ENCODE data around the gene INAFM2.

INAFM2 gene

DNA sequence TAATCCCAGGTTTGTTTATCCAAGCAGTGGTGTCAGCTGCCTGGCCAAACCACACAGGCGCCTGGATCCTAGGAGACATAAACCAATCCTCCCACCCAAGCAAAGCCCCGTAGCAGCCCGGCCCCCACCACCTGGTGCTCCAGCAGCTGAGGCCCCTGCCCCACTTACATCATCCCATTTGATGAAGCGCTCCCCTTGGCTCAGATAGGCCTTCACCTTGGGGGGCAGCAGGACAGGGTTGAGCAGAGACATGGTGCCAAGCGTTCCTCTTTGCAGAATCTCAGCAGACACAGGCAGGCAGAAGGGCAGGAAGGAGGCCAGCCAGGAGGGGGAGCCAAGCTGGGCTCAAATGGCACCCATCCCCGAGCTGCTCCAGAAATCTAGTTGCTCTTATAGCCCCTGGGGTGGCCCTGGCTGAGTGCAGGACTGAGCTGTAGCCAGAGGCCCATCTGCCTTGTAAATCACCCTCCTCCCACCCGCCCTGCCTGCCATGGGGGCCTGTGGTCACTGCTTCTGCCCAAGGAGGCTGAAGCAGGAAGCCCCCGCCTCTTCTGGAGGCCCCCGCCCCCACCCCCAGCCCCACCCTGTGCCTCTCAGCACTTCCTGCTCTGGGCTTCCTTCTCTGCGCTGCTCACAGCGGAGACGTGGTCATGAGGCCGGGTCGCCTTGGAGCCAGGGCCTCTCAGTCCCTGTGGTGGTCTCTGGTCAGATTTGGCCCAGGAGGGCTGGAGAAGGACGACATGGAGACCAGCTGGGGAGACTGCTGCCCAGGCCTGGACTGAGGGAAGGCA is 15.9 kb upstream of the INAFM2 start, which contains the start of gene PLCB2:
Gene PLCB2 (minus strand): TSS at position 515 of the 791 bp plus-strand sequence. CDS start 263 bp downstream, at position 252.
- no peak for DNase-seq

DNA sequence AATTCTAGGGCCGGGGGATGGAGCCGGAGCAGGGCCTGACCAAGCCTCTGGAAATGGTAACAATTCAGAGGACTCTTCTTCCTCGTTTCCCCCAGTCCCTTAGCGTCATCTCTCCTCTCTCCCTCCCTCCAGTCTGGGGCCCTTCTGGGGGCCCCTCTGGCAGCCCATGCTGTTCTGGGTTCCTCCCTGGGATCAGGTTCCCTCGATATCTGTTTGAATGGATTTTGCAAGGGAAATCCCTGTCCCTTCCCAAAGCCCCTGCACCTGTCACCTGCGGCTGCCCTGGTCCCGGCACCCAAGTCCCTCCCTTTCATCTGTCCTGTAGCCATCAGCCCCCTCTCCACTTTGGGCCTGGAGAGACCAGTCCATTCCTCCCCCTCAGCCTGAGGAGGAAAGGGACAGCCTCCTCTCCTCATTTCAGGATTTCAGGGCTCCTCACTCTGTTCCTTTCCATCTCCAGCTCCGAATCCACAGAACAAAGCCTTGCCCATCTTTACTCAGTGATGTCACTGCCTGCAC is 14.1 kb upstream of the INAFM2 start:
- DNase-seq: no peak

DNA sequence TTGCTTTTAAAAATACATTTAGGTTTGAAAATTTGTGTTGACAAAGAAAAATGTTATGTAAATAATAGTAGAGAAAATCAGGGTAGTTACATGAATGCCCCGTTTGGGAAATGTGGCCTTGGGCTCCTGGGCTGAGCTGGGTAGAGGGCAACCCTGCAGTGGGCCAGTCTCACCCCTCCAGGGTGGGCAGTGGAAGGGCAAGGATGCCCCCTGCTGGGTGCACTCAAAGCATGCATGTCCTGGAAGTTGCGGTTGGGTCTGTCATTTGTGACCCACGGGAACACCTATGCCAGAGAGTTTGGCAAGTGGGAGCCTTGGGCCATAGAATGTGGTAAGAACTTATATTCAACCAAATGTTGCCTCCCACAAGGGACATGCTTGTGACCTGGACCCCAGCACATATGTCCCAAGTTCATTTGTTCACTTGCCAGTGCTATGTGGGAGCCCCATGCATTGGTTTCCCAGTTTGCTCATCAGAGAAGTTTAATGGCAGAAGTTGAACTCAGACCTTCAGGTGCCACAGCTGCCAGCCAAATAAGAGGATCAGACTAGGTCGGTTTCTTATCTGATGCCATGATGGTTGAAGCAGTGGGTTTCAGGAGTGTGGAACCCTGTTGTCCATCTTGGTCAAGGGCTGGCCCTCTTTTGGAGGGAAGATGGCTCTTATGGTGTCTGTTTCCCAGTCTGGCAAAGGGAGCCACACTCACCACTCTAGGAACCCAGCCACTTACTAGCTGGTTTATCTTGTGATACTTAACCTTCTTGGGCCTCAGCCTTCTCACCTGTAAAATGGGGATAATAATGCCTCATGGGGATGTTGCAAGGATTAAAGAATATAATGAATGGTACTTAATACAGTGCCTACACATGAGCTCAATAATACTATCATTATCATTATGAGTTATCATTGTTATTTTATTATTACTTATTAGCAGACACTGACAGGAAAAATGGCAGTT is 13.2 kb upstream of the INAFM2 start:
- DNase-seq: no peak

DNA sequence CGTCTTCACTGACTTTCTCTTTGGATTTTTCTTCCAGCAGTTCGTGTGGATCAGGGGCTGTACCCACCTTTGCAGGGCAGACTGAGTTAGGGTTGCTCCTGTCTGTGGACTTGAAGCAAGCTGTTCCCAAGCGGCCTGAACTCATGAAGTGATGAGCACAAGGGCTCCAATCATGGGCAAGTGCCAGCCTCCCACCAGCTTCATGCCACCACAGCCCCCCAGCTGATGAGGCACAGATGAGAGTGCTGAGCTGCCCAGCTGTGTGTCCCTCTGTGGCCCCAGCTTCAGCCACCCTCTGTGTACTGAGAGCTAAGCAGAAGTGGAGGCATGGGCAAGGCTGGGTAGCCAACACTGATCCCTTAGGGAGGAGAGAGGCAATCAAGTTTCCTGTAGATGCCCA is 12.5 kb upstream of the INAFM2 start:
- DNase-seq: no peak

DNA sequence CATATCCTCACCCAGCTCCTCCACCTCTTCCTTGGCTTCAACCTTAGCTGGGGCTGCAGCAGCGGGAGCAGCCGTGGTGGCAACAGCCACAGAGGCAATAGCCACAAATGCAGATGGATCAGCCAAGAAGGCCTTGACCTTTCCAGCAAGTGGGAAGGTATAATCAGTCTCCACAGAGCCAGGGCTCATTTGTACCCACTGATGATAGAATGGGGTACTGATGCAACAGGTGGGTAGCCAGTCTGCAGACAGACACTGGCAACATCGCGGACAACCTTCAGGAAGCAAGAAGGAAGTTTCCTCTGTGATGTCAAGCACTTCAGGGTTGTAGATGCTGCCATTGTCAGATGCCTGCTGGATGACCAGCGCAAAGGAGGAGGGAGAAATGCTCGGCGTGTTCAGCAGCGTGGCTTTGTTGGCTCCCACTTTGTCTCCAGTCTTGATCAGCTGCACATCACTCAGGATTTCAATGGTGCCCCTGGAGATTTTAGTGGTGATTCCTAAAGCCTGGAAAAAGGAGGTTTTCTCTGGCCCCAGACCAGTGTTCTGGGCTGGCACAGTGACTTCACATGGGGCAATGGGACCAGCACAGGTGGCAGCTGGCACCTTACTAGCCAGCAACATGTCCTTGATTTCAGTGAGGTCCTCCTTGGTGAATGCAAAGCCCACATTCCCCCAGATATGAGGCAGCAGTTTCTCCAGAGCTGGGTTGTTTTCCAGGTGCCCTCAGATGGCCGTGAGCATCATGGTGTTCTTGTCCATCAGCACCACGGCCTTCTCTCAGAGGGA is 10.9 kb upstream of the INAFM2 start:
- DNase-seq: no peak

DNA sequence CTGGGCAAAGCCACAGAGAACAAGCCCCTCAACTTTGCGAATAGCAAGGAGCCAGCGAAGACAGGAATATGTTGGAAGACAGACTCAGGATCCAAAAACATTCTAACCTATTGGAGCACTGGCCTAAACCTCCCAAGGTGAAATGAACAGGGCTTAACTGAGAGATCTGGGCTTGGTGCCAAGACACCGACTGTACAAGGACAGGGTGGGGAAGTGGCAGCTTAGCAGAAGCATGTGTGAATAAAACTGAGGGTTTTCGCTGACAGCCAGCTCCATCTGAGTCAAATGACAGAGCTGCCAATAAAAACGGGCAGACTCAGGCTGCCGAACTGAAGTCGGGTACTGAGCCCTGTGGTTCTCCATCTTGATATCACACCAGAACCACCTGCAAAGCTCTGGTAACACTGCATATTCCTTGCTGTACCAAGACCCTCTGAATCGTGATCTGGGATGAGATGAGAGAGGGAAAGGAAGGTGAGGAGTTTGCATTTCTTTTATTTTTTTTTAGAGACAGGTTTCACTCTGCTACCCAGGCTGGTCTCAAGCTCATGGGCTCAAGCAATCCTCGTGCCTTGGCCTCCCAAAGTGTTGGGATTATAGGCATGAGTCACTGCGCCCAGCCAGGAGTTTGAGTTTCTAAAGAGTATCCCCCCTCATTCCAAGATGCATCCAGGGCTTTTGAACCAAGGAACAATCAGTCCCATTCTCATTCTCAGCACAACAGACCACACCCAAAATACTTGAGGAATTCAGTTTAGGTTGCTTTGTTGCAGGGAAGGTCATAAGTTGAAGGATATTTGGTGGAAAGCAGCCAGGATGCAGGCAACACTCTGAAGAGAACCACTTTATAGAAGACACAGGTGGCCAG is 9.7 kb upstream of the INAFM2 start:
- no peak for DNase-seq

DNA sequence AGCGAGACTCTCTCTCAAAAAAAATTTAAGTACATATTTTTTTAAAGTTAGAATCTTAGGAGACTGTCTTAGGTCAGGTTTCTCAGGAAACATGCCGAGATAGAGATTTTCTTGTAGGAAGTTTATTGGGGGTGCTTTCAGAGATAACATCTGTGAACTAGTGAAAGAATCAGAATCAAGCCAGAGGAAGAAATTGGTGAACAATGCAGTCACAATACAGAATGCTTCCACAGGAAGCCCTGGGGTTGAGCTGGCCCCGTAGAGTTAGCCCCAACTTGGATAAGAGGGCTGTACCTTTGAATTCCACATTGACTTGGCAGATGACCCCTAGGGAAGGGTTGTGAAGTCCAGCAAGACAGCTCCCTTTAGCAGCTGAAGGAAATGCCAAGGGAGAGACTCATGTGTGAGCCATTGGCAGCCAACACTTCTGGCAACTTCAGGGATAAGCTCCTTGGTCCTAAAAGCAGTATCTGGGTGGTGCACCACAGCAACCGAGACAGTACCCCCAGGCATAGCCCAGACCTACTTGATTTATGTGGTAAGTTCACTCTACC is 8.7 kb upstream of the INAFM2 start:
- DNase-seq: no peak

DNA sequence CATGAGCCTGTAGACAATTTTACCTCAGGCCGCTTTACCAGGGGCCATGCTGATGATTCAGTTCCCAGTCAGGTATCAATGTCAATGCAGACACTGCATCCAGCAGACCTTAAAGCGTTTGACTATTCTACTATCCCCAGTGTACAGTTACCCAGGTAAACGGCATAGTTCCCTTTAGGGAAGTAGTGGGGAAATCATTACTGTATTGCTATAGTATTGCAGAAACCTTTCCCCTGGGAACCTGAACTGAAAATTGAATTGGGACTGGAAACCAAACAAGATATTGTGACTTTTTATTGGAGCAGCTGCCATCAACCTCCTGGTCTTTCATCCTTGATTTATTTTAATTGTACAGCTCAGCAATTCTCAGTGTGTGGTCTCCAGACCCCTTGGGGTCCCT is 6.6 kb upstream of the INAFM2 start:
- DNase-seq: no peak

DNA sequence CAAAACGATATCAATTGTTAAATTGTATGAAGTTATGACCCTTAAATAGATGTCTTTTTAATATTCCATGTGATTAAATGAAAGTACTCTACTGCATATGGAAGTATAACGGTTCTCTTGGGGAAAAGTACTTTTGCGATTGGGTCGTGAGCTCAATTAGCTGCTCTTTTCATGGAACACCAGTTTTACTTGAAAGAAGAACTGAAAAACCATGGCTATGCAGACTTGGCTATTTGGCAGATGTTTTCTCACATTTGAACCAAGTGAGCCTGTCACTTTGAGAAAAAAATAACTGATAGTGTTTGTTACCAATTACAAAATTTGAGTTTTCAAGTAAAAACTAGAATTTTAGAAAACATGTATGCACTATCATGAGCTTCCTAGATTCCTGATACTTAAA is 5.9 kb upstream of the INAFM2 start:
- no peak for DNase-seq

DNA sequence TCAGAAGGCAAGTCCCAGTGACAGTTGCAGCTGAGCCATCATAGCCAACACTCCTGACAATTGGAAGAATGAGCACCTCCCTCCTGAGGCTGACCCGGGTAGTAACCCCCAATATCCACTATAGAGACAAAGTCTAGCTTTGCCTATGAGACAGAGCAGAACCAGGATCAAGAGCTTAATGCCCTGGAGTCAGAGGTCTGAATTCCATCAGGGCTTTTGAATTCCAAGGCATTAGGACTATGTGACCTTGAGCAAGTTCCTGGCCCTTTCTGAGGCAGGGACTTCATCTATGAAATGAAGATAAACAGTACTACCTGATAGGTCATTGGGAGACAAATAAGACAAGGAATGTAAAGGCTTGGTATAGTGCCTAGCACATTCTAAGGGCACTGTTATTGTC is 3.1 kb upstream of the INAFM2 start:
- DNase-seq: no peak

DNA sequence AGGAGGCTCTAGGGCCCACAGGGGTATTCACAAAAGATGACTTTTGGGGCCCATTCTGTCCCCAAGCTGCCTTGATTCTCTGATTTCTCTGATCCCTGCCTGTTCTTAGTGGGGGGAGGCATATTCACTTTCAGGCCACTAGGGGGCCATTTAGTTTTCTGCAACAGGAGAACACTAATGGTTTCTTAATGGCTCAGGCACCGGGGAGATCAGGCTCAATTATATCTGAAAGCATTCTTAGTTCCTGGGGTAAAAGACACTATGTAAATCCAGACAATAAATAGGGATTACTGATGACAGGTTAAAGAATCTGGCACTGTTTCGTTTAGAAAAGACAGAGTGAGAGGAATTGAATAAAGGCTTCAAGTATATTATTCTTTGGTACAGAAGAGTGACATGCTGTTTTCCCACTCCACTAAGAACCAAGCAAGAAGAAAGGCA is 2.5 kb upstream of the INAFM2 start:
- no peak for DNase-seq

DNA sequence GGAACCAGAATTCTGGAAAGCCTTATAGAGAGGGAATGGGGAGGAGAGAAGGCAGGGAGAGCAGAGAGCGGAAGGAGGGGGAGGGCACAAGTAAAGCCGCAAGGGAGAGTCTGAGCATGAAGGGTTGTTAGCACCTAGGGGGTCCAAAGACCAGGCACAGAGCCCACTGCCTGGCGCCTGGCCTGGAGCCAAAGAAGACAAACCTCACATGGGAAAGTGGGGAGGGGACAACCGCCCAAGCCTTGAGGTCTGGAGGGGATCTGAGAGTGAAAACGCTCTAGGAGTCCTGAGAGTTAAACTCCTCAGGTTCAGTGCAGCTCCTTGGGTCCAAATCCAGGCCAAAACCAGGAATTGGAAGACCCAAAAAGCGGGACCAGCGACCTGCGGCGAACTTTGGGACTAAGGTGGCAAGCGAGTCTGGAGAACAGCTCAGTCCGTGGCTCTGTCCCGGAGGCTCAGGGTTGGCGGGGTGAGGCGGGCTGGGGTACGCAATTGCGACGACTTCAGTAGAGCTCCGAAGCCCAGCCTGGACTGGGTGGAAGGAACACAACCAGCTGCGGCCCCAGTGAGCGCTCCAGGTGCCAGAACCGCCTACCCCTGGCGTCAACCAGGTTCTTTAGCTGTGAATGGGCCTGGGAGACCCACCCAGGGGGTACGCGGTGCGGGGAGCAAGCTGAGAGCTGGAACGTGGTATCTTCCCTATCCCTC is 807 bp upstream of the INAFM2 start:
- no peak for DNase-seq

DNA sequence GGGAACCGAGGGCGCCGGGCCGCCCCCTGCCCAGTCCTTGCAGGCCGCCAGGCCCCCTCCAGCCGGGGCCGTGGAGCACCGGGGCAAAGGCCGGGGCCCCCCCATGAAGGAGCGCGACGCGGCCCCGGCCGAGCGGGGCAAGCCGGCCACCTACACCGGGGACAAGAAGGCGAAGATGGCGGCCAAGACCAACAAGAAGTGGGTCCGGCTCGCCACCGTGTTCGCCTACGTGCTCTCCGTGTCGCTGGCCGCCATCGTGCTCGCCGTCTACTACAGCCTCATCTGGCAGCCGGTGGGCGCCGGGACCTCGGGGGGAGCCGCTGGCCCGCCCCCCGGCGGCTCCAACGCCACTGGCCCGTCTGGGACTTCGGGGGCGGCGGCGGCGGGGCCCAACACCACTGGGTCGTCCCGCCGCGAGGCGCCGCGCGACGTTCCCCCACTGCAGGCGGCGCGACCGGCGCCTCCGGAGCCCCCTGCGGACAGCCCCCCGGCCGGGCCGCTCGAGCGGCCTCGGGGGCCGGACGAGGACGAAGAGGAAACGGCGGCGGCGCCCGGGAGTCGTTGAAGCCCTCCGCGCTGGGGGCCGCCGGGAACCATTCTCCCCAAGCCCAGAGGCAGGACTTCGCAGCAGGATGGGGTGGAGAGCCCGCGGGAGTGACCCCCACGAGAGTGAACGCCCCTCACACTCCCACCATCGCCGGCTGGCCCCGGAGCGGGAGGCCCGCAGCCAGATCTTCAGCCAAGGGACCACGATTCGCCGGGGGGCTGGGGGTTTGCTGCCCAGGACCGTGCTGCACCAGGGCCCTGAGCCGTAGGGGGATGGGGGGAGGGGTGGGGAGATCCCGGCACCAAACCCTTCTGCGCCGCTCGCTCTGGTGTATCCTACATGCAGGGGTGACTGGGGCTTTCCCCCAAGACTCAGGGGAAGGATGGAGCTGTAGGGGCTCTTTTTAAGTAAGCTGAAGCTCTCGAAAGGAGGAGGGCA is 753 bp downstream of the INAFM2 start:
- DNase-seq: no peak

DNA sequence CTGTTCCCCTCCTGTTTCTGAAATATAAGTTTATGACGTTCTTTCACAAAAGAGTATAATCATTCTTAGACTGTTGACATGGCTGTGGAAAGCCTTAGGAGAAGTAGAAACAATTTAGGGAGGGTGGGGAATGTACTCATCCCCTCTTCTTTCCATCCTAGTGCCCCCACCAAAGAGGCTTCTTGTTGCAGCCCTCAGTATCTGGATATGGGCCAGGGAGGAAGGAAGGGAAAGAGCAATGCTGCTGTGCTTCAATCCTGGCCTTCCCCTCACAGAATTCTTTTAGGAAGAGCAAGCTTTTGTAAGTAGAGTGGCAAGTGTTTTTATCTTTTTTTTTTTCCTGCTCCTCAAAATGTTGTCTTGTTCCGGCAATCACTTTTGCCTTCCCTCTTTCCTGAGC is 1.7 kb downstream of the INAFM2 start:
- DNase-seq: no peak

DNA sequence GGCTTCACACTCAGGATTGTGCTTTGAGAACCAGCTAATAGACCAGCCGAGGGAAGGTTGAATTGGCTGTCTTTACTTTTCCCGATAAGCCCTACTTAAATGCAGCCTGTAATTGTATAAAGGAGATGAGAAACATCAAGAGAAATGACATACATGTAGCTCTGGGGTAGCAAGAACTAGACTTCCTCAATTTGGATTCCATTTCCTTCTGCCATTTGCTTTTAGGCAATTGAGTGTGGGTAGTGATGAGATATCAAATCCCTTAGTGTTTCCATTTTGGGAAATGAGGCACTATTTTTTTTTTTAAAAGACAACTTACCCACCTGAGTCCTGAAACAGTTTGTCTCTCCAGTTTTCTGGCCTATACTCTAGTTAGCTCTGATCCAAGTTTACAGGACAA is 2.2 kb downstream of the INAFM2 start:
- DNase-seq: no peak

DNA sequence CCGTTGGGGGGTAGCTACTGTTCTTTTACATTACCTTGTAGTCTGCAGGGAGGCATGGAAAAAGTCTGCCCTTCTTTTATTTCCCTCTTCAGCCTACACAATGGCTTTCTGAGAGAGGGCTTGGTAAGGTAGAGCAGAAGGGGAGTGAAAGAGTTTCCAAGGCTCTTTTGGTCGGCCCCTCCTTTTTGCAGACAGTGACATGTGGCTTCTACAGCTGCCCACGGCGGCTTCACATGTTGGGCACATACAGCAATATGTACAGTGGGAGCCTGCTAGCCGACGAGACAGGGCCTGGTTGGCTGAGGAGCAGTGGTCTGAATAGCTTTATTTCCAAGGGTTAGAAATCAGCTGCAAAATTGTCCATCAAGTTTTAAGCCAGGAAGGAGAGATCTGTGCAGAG is 4.0 kb downstream of the INAFM2 start:
- DNase-seq: no peak

DNA sequence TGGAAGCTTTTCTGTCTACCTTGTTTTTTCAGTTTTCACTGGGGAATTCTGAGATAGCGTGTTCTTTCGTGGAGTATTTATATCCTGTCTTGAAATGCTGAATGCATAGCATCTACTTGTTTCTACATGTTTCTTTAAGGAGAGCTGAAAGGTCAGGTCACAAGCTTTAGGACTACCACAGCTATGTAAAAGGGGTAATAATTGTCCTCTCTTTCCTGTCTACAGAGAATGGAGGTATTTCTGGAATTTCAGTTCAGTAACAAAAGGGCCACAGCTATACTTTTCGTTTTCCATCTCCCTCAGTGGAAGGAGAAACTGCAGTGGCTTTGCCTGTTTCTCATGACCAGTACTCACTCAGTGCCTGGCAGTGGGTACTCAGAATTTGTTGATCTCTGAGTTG is 4.7 kb downstream of the INAFM2 start:
- no peak for DNase-seq

DNA sequence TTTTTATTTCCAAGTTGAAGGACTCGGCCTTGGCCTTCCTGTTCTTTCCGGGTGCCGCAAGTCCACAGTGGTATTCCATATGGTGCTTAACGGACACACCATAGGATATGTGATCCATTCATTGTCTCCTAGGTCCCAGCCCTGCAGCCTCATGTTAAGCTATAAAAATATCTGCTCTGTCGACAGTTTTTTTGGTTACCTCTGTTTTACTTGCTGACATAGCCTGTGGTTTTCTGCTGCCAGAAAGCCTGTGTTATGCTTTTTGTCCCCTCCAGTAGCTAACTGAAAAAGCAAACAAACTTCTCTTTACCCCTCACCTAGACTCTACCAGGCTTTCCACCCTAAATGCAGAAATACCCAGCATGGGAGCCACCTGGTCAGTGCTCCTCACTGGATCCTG is 5.3 kb downstream of the INAFM2 start:
- DNase-seq: no peak

DNA sequence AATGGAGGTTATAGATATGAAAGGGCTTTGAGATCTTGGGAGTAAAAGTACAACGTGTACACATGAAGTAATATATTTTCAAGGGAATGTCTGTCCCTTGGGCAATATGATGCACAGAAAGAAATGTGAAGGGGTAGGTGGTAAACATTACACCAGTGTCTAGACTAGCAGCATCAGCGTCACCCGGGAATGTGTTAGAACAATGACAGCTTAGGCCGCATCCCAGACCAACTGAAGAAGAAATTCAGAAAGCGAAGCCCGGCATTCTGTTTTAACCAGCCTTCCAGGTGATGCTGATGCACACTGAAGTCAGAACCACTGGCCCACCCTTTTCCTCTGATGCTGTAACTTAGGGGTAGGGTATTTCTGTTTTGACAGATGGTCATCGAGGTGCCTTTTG is 6.3 kb downstream of the INAFM2 start:
- no peak for DNase-seq

Data from GOT3 (cell line).